ENCODE results near the gene SPOCK1.
"Not testable (repeated sequence)": the region's sequence is repeated elsewhere in the genome, so short reads cannot be mapped to it uniquely, and the experiment has no call there.

SPOCK1 gene

GRCh38 chr5:137394380-137394779 is 104.7 kb downstream of the SPOCK1 start:
- H3K4me2 ChIP-seq: no peak overlapping the region
- H3K27ac ChIP-seq: no peak overlapping the region
- no peak for TF ChIP-seq CTCF (conservative IDR thresholded peaks at IDR 0.05; ENCODE audit: low read depth, low read length)
- H3K9ac ChIP-seq: no peak overlapping the region
- no peaks in the 10 kb centered on the region for H3K36me3 ChIP-seq (ENCODE audit: insufficient read depth)
- H3K4me1 ChIP-seq (ENCODE audit: low read depth, poor library complexity, severe bottlenecking): no peaks in the 10 kb centered on the region
- H3K79me2 ChIP-seq (ENCODE audit: insufficient read depth, low read depth): no peaks in the 10 kb centered on the region
- no peak overlapping the region for H2AFZ ChIP-seq (ENCODE audit: low read depth)
- no peaks in the 10 kb centered on the region for H3K27me3 ChIP-seq (ENCODE audit: insufficient read depth, low read depth)
- no peak overlapping the region for H3K4me3 ChIP-seq (IDR thresholded peaks at IDR 0.05; ENCODE audit: insufficient read depth, low read depth, low read length)
- no peaks in the 10 kb centered on the region for H4K20me1 ChIP-seq (ENCODE audit: insufficient read depth)

GRCh38 chr5:137393196-137393993 is 105.7 kb downstream of the SPOCK1 start:
- H3K9ac ChIP-seq: no peak overlapping the region
- no peak overlapping the region for H3K4me2 ChIP-seq
- H4K20me1 ChIP-seq (ENCODE audit: insufficient read depth): no peaks in the 10 kb centered on the region
- H3K79me2 ChIP-seq (ENCODE audit: insufficient read depth, low read depth): no peaks in the 10 kb centered on the region
- no peak overlapping the region for H3K4me3 ChIP-seq (IDR thresholded peaks at IDR 0.05; ENCODE audit: insufficient read depth, low read depth, low read length)
- no peaks in the 10 kb centered on the region for H3K27me3 ChIP-seq (ENCODE audit: insufficient read depth, low read depth)
- no peak for TF ChIP-seq CTCF (conservative IDR thresholded peaks at IDR 0.05; ENCODE audit: low read depth, low read length)
- no peak overlapping the region for H3K27ac ChIP-seq
- H3K4me1 ChIP-seq (ENCODE audit: low read depth, poor library complexity, severe bottlenecking): no peaks in the 10 kb centered on the region
- H3K36me3 ChIP-seq (ENCODE audit: insufficient read depth): no peaks in the 10 kb centered on the region
- no peak overlapping the region for H2AFZ ChIP-seq (ENCODE audit: low read depth)

DNA sequence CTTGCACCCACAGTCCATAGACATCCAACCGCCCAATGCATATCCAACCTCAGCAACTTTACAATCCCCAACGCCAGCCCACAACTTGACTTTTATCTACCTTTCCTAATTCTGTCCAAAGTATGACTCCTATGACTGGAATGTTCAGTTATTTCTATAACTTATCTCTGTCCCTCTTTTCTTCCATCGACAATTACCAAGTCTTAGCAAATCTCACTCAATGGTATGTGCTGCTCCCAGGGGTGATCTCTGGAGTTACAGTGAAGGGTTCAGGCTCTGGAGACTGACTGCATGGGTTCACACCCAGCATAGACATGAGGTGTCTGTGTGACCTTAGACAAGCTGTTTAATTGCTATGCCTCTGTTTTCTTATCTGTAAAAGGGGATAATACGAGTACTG is 106.9 kb downstream of the SPOCK1 start:
- Histone ChIP-seq H3K4me1 (ENCODE audit: low read depth, poor library complexity, severe bottlenecking) (no peaks in the 10 kb centered on the region), H2AFZ (ENCODE audit: low read depth) (no peak overlapping the region), H3K27me3 (ENCODE audit: insufficient read depth, low read depth) (no peaks in the 10 kb centered on the region), H3K36me3 (ENCODE audit: insufficient read depth) (no peaks in the 10 kb centered on the region), H3K9ac (no peak overlapping the region), H3K79me2 (ENCODE audit: insufficient read depth, low read depth) (no peaks in the 10 kb centered on the region), H3K4me3 (IDR thresholded peaks at IDR 0.05; ENCODE audit: insufficient read depth, low read depth, low read length) (no peak overlapping the region), H3K27ac (no peak overlapping the region), H4K20me1 (ENCODE audit: insufficient read depth) (no peaks in the 10 kb centered on the region), H3K4me2 (no peak overlapping the region)
- TF ChIP-seq CTCF (conservative IDR thresholded peaks at IDR 0.05; ENCODE audit: low read depth, low read length): no peak

DNA sequence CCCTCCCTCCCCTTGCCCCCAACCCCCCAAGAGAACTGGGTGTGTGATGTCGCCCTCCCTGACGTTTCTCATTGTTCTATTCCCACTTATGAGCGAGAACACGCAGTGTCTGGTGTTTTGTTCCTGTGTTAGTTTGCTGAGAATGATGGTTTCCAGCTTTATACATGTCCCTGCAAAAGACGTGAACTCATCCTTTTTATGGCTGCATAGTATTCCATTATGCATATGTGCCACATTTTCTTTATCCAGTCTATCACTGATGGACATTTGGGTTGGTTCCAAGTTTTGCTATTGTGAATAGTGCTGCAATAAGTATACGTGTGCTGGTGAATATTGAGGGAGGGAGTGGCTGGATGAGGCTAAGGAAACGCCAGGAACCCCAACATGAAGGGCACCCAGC is 108.1 kb downstream of the SPOCK1 start:
- H3K9ac ChIP-seq; H3K4me3 ChIP-seq (IDR thresholded peaks at IDR 0.05; ENCODE audit: insufficient read depth, low read depth, low read length); H2AFZ ChIP-seq (ENCODE audit: low read depth); H3K4me2 ChIP-seq; H3K4me1 ChIP-seq (ENCODE audit: low read depth, poor library complexity, severe bottlenecking); H3K27ac ChIP-seq; H4K20me1 ChIP-seq (ENCODE audit: insufficient read depth); H3K79me2 ChIP-seq (ENCODE audit: insufficient read depth, low read depth); H3K36me3 ChIP-seq (ENCODE audit: insufficient read depth); H3K27me3 ChIP-seq (ENCODE audit: insufficient read depth, low read depth): not testable (repeated sequence)

GRCh38 chr5:137389042-137389441 is 110.1 kb downstream of the SPOCK1 start:
- no peak overlapping the region for H2AFZ ChIP-seq (ENCODE audit: low read depth)
- no peaks in the 10 kb centered on the region for H4K20me1 ChIP-seq (ENCODE audit: insufficient read depth)
- H3K9ac ChIP-seq: no peak overlapping the region
- H3K4me3 ChIP-seq (IDR thresholded peaks at IDR 0.05; ENCODE audit: insufficient read depth, low read depth, low read length): no peak overlapping the region
- no peak for TF ChIP-seq CTCF (conservative IDR thresholded peaks at IDR 0.05; ENCODE audit: low read depth, low read length)
- H3K27me3 ChIP-seq (ENCODE audit: insufficient read depth, low read depth): no peaks in the 10 kb centered on the region
- H3K27ac ChIP-seq: no peak overlapping the region
- no peaks in the 10 kb centered on the region for H3K79me2 ChIP-seq (ENCODE audit: insufficient read depth, low read depth)
- no peaks in the 10 kb centered on the region for H3K36me3 ChIP-seq (ENCODE audit: insufficient read depth)
- H3K4me2 ChIP-seq: no peak overlapping the region
- H3K4me1 ChIP-seq (ENCODE audit: low read depth, poor library complexity, severe bottlenecking): no peaks in the 10 kb centered on the region
